Muscle layer of colon (tissue), 2 donors: ENCODE data around the gene UBE2S.

Experiments used
- H3K27ac ChIP-seq: one replicate; pipeline ENCODE4 v1.7.0; 2013; ENCODE audit warnings: low read depth, mild to moderate bottlenecking, low read length, moderate library complexity
- H3K27me3 ChIP-seq, 2 donors: one replicate each; pipeline ENCODE4 v1.7.0; 2013; ENCODE audit warnings: low read length in 2 of 2, mild to moderate bottlenecking in 2 of 2; ENCODE audit not compliant: insufficient read depth in 2 of 2, control insufficient read depth in 1 of 2
- H3K36me3 ChIP-seq: one replicate; pipeline ENCODE4 v1.7.0; 2013; ENCODE audit warnings: mild to moderate bottlenecking, low read length; ENCODE audit not compliant: insufficient read depth
- H3K4me1 ChIP-seq: one replicate; pipeline ENCODE4 v1.7.0; 2013; ENCODE audit warnings: mild to moderate bottlenecking, low read length; ENCODE audit not compliant: insufficient read depth
- H3K4me3 ChIP-seq, 2 donors: one replicate each; pipeline ENCODE4 v1.7.0; 2013; ENCODE audit warnings: low read length in 2 of 2, low read depth in 1 of 2, mild to moderate bottlenecking in 1 of 2, moderate library complexity in 1 of 2
- H3K9ac ChIP-seq: one replicate; pipeline ENCODE4 v1.7.0; 2013; ENCODE audit warnings: low read length
- H3K9me3 ChIP-seq: one replicate; pipeline ENCODE4 v1.7.0; 2013; ENCODE audit warnings: mild to moderate bottlenecking, low read length
- donor health status: abdominal sarcoma.
- donor health status: Adenocarcinoma of cecum.

Gene UBE2S

DNA sequence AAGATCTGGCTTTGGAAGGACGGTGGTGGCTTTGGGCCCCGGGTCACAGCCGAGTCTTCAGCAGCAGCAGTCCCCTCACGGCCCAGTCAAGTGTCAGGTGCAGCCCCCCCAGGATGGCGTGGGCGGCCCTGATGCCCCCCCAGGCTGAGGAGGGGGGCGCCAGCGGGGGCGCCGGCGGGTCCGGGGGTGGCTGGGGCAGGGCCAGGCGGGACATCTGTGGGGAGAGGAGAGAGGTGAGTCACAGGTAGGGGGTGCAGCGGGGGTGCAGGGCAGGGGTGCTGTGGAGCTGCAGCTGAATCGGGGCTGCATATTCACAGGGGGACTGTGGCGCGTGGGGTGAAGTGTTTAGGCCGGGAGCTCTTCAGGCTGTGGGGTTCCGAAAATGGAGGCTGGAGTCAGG, 41.6 kb downstream of the UBE2S start:
- H3K9me3 ChIP-seq: no peaks in the 10 kb centered on the region
- no peak overlapping the region for H3K4me3 ChIP-seq
- H3K4me1 ChIP-seq: no peaks in the 10 kb centered on the region
- no peaks in the 10 kb centered on the region for H3K36me3 ChIP-seq
- H3K27ac ChIP-seq: no peak overlapping the region
- H3K9ac ChIP-seq: no peak overlapping the region
- H3K27me3 ChIP-seq: peaks cover 4 to 45% of the 10 kb centered on the region in 2 donors

DNA sequence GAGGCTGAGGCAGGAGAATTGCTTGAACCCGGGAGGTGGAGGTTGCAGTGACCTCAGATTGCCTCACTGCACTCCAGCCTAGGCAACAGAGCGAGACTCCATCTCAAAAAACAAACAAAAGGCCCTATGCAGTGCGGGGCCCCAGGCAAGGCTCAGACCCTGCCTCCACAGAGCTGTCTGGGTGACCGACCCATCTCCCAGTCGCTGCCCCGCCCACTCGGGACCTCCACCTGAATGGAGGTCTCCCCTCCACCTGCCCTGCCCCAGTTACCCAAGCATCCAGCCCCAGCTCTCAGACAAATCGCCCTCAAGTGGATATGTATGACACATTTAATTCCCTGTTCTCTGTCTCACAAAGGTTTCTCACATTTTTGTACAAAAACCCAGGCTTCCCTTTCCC, 42.3 kb downstream of the UBE2S start:
- Histone ChIP-seq H3K4me3 (no peak overlapping the region), H3K27ac (no peak overlapping the region), H3K4me1 (no peaks in the 10 kb centered on the region), H3K9ac (no peak overlapping the region), H3K36me3 (no peaks in the 10 kb centered on the region), H3K9me3 (no peaks in the 10 kb centered on the region), H3K27me3 (peaks cover 0 to 38% of the 10 kb centered on the region in 2 donors)

DNA sequence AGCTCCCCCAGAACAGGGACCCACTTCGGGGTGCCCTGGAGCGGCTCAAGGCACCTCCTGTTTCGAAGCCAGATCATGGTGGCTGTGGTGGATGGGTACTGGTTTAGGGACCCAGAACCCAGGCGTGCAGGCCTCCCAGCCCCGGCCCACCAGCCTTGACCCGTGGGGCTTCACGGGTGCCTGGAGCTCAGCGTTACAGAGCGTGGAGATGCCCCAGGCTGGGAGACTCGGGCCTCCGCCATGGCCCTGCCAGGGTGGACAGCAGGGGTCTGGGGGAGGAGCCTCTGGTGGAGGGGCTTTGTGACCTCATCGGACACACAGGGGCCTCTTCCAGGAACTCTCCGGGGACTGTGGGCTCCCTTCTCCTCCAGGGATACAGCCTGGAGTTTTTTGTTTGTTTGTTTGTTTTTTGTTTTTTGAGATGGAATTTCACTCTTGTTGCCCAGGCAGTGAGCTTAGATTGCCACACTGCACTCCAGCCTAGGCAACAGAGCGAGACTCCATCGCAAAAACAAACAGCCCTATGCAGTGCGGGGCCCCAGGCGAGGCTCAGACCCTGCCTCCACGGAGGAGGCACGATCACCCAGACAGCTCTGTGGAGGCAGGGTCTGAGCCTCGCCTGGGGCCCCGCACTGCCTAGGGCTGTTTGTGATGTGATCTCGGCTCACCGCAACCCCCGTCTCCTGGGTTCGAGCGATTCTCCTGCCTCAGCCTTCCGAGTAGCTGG, 44.4 kb downstream of the UBE2S start, which contains the start of gene GARIN5B:
Gene GARIN5B (minus strand): TSS at position 271 of the 727 bp plus-strand sequence. CDS start 194 bp downstream, at position 77.
- Histone ChIP-seq H3K27ac (no peak within 1 kb of the TSS), H3K9me3 (no peaks in the 10 kb centered on the region), H3K4me3 (no peak within 1 kb of the TSS), H3K4me1 (no peaks in the 10 kb centered on the region), H3K27me3 (peaks cover 0 to 18% of the 10 kb centered on the region in 2 donors), H3K9ac (no peak within 1 kb of the TSS), H3K36me3 (no peaks in the 10 kb centered on the region)

DNA sequence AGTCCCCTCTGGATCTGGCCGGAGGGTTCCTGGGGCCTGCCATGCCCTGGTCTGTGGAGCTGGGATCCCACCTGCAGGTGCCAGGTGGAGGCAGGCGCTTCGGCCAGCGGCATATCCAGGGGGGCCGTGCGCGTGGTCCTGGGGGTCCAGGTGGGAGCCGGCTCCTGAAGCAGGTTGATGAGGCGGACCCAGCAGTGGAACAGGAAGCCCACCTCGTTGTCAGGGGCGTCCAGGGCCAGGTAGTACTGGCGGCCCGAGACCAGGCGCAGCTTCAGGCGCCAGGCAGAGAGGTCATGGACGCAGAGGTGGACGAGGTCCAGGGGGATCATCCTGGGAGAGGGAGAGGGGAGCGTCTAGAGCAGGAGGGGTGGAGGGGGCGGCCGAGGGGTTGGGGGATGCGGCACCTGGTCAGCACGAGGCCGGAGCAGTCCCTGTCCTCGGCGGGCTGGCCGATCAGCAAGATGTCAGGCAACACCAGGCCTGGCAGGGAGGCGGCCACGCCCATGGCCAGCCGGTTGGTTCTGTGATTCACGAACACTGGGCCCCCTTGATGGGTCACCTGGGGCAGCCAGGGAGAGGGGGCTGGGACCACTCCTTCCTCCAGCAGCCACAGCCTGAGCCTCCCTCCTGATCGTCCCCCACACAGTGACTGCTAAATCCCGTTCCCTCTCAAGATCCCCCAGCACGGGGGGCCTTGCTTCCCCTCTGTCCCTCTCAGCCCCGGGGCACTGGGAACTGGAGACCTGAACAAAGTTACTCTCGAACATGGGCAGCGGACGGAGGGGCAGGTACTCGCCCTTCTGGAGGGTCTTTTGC, 45.2 kb downstream of the UBE2S start:
- H3K9me3 ChIP-seq: no peaks in the 10 kb centered on the region
- no peak overlapping the region for H3K4me3 ChIP-seq
- H3K9ac ChIP-seq: no peak overlapping the region
- no peak overlapping the region for H3K27ac ChIP-seq
- no peaks in the 10 kb centered on the region for H3K4me1 ChIP-seq
- H3K36me3 ChIP-seq: no peaks in the 10 kb centered on the region
- peaks cover 0 to 11% of the 10 kb centered on the region in 2 donors for H3K27me3 ChIP-seq

DNA sequence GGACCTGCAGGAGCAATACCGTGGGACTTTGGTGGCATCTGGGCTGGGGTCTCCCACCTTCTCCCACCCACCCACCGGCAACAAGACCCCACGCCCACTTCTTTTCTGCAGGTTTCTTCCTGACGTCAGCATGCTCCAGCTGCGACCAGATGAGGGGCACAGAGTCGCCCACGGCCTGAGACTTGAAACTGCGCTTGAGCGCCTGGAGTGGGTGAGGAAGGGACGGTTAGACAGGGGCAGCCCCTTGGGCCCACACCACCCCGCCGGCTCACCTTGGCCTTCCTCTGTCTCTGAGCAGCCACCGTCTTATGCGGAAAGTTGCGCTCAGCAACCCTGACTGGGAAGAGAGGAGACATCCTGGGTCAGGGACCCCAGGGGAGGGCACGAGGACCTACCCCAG, 46.7 kb downstream of the UBE2S start:
- Histone ChIP-seq H3K27me3 (peaks cover 0 to 11% of the 10 kb centered on the region in 2 donors), H3K4me1 (no peaks in the 10 kb centered on the region), H3K27ac (no peak overlapping the region), H3K4me3 (no peak overlapping the region), H3K9me3 (no peaks in the 10 kb centered on the region), H3K36me3 (no peaks in the 10 kb centered on the region), H3K9ac (no peak overlapping the region)

DNA sequence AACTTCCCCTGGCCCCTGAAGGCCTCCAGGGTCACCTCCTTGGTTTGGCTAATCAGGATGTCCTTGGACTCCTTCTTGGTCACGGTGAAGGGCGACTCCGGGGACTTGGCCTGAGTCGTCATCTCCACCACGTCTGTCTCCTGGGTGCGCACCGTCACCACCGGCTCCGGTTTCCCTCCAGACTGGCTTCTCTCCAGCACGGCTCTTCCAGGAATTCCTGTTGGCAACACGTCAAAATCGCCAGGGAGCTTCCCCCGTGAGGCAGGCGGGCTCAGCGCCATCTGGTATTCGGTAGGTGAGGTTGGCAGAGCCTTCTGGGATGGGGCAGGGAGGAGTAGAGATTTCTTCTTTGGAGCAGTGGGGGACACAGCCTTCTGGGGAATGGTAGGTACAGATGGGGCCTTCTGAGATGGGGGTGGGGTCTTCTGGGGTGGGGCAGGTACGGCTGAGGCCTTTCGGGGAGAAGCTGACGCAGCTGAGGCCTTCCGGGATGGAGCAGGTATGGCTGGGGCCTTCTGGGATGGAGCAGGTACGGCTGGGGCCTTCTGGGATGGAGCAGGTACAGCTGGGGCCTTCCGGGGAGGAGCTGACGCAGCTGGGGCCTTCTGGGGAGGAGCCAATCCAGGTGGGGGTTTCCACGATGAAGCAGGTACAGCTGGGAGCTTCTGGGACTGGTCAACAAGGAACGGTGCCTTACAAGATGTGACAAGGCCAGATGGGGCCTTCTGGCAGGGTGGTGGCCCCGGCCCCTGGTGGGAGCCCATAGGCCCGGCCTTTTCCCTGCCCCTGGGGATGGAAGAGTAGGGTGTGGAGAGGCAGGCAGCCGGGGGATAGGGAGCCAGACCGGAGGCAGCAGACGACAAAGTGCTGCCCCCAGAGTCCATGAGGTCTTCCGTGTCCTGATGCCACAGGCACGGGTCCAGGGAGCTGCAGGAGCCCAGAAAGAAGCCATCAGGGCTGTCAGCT, 48.4 kb downstream of the UBE2S start:
- Histone ChIP-seq H3K4me1 (no peaks in the 10 kb centered on the region), H3K27ac (no peak overlapping the region), H3K9me3 (no peaks in the 10 kb centered on the region), H3K27me3 (peaks cover 0 to 25% of the 10 kb centered on the region in 2 donors), H3K4me3 (no peak overlapping the region), H3K9ac (no peak overlapping the region), H3K36me3 (no peaks in the 10 kb centered on the region)

DNA sequence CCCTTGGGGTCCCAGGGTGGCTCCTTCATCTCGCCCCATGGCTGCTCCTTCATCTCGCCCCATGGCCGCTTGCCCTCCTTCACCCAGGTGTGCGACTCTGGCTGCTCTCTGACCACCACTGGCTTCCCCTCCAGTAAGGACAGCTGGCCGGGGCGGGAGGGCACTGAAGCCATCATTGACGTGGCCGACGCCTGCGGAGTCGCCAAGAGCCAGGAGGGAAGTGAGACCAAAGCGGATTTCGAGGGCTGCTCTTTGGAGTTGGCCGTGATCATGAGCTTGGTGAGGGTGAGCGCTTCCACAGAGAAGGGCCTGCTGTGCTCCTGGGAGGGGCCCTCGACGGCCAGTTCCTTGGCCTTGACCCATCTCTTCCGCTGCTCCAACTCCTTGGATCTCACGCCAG, 49.1 kb downstream of the UBE2S start:
- H3K9me3 ChIP-seq: no peaks in the 10 kb centered on the region
- H3K36me3 ChIP-seq: no peaks in the 10 kb centered on the region
- H3K4me1 ChIP-seq: peaks cover 3% of the 10 kb centered on the region
- no peak overlapping the region for H3K9ac ChIP-seq
- H3K27ac ChIP-seq: no peak overlapping the region
- H3K4me3 ChIP-seq: no peak overlapping the region
- H3K27me3 ChIP-seq: peaks cover 4 to 33% of the 10 kb centered on the region in 2 donors

DNA sequence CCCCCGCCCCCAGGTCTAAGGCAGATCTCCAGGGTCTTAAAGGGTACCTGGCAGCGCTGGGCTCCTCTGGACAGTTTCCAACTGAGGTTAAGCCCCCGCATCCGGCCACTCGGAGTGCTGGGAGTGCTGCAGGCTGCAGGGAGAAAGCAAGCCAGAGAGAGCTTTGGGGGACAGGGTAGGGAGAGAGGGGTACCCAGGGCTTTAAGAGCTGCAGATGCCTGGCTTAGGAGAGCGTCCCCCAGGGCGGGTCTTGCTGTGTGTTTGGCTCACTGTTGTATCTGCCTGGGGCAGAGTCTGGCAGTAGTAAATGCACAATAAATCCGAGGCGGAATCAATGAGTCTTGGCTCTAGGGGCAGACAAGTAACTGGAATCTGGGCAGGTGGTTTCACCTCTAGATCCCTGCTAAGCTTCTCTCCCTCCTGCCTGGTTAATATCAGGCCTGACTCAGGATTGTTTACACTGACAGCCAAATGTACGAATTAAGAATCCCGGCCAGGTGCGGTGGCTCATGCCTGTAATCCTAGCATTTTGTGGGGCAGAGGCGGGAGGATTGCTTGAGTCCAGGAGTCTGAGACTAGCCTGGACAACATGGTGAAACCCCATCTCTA, 52.3 kb downstream of the UBE2S start:
- peaks cover 29 to 51% of the 10 kb centered on the region in 2 donors for H3K27me3 ChIP-seq
- H3K27ac ChIP-seq: no peak overlapping the region
- H3K4me1 ChIP-seq: peaks cover 8% of the 10 kb centered on the region
- no peaks in the 10 kb centered on the region for H3K9me3 ChIP-seq
- H3K4me3 ChIP-seq: no peak overlapping the region
- H3K9ac ChIP-seq: no peak overlapping the region
- H3K36me3 ChIP-seq: no peaks in the 10 kb centered on the region

DNA sequence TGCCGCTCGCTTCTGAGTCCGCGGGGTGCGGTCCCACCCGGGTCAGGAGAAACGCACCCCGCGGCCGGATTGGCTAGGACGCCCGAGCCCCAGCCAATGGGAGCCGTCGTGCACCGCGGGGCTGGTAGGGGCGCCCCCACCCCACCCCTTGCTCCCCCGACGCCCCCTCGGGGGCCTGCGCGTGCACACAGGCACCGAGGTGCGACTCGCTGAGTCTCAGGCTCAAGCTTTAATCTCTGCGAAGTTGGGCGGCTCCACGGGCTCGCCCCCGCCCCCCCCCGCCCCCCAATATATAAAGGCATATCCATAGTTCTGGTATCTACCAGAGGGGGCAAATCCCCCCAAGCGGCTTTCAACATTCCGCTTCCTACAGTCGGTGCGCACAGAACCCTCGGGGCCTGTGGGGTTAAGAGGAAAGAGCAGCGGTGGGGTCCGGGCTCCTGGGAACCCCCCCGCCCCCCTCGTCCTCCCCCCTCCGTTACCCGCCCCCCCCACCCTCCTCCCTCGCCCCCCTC, 52.8 kb downstream of the UBE2S start, which contains the start of gene COX6B2:
Gene COX6B2 (minus strand): TSS at position 22 of the 515 bp plus-strand sequence. CDS start 198 bp downstream, outside the sequence.
- H3K27me3 ChIP-seq: peaks cover 29 to 51% of the 10 kb centered on the region in 2 donors
- no peak within 1 kb of the TSS for H3K27ac ChIP-seq
- H3K9me3 ChIP-seq: no peaks in the 10 kb centered on the region
- peak within 1 kb of the TSS in 1 of 2 donors; percentile 14 for H3K4me3 ChIP-seq
- H3K4me1 ChIP-seq: peaks cover 8% of the 10 kb centered on the region
- no peaks in the 10 kb centered on the region for H3K36me3 ChIP-seq
- no peak within 1 kb of the TSS for H3K9ac ChIP-seq

DNA sequence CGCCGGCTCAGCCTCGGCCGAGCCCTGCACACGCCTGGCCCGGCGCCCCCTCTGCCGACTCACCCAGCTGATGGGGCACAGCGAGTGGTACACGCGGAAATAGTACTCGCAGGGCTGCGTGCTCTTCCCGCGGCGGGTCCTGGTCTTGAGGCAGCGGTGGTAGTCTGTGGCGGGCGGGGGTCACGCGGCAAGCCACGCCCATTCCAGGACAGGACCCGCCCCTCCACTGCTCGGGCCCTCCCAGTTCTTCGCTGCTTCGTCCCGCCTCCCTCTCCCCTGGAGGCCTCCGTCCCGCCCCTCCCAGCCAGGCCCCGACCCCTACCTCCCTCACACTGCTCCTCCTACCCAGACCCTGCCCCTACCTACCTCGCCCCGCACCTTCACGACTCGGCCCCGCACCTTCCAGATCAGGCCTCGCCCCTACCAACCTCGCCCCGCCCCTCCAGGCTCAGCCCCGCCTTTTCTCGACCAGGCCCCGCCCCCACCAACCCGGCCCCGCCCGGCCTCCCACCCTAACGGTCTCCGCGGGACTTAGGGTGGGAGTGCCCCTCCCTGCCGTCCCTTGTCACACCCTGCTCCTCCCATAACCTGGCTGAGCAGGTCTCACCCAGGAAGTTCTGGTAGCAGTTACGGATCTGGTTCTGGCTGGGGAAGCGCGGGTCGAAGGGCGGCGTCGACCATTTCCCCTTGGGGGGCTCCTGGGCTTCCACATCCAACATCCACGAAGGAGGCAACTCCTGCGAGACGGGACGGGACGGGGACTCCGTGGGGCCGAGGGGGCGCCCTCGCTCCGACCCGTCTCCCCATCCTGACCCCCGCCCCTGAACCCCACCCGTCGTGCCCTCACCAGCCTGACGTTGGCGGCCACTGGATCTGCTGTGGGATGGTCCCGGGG, 53.5 kb downstream of the UBE2S start:
- H3K4me3 ChIP-seq: peak overlapping the region in 1 of 2 donors; percentile 14
- H3K27me3 ChIP-seq: peaks cover 29 to 51% of the 10 kb centered on the region in 2 donors
- no peak overlapping the region for H3K9ac ChIP-seq
- no peaks in the 10 kb centered on the region for H3K36me3 ChIP-seq
- H3K9me3 ChIP-seq: no peaks in the 10 kb centered on the region
- H3K27ac ChIP-seq: no peak overlapping the region
- H3K4me1 ChIP-seq: peaks cover 8% of the 10 kb centered on the region
